HEK293 (cell line): ENCODE results near the gene USP3.

ENCODE experiments used
- GLIS1 ChIP-seq: fragments of 450-650 bp; formaldehyde crosslinking; IDR thresholded peaks from 2 replicates; pipeline ENCODE4 v1.5.1; 2016; ENCODE audit warnings: missing biosample characterization, missing genetic modification characterization
- HIC1 ChIP-seq: fragments of 450-650 bp; formaldehyde crosslinking; IDR thresholded peaks from 2 replicates; pipeline ENCODE4 v1.5.1; 2016; ENCODE audit warnings: missing biosample characterization, missing genetic modification characterization
- MEIS1 ChIP-seq: sonication (generic); formaldehyde crosslinking; IDR thresholded peaks from 2 replicates; pipeline ENCODE4 v1.8.1; 2022; ENCODE audit warnings: missing genetic modification reagents, mild to moderate bottlenecking, borderline replicate concordance
- OVOL3 ChIP-seq: fragments of 450-650 bp; formaldehyde crosslinking; IDR thresholded peaks from 2 replicates; pipeline ENCODE4 v1.5.1; 2016; ENCODE audit warnings: missing biosample characterization, missing genetic modification characterization
- PRDM6 ChIP-seq: fragments of 450-650 bp; formaldehyde crosslinking; IDR thresholded peaks from 2 replicates; pipeline ENCODE4 v1.5.1; 2017; ENCODE audit warnings: missing biosample characterization, missing genetic modification characterization
- SP7 ChIP-seq: fragments of 450-650 bp; formaldehyde crosslinking; IDR thresholded peaks from 2 replicates; pipeline ENCODE4 v1.5.1; 2016; ENCODE audit warnings: missing biosample characterization, missing genetic modification characterization
- YY2 ChIP-seq: fragments of 450-650 bp; formaldehyde crosslinking; IDR thresholded peaks from 2 replicates; pipeline ENCODE4 v1.5.1; 2016; ENCODE audit warnings: missing biosample characterization, missing genetic modification characterization
- ZIC2 ChIP-seq: fragments of 450-650 bp; formaldehyde crosslinking; IDR thresholded peaks from 2 replicates; pipeline ENCODE4 v1.5.1; 2016; ENCODE audit warnings: missing biosample characterization, missing genetic modification characterization
- ZNF214 ChIP-seq: fragments of 450-650 bp; formaldehyde crosslinking; IDR thresholded peaks from 2 replicates; pipeline ENCODE4 v1.5.1; 2017; ENCODE audit warnings: missing biosample characterization, mild to moderate bottlenecking, missing genetic modification characterization, borderline replicate concordance
- ZNF544 ChIP-seq: fragments of 450-650 bp; formaldehyde crosslinking; IDR thresholded peaks from 2 replicates; pipeline ENCODE4 v1.5.0; 2017; ENCODE audit warnings: missing biosample characterization, missing genetic modification characterization
- ZNF558 ChIP-seq: fragments of 450-650 bp; formaldehyde crosslinking; IDR thresholded peaks from 2 replicates; pipeline ENCODE4 v1.5.1; 2016; ENCODE audit warnings: missing biosample characterization, missing genetic modification characterization
- ZNF560 ChIP-seq: fragments of 450-650 bp; formaldehyde crosslinking; IDR thresholded peaks from 2 replicates; pipeline ENCODE4 v1.5.1; 2017; ENCODE audit warnings: missing biosample characterization, missing genetic modification characterization, borderline replicate concordance
- ZNF623 ChIP-seq: fragments of 450-650 bp; formaldehyde crosslinking; IDR thresholded peaks from 2 replicates; pipeline ENCODE4 v1.5.1; 2016; ENCODE audit warnings: missing biosample characterization, missing genetic modification characterization
- ZNF639 ChIP-seq: fragments of 450-650 bp; formaldehyde crosslinking; IDR thresholded peaks from 2 replicates; pipeline ENCODE4 v1.5.1; 2016; ENCODE audit warnings: missing biosample characterization, missing genetic modification characterization
- ZNF677 ChIP-seq: fragments of 450-650 bp; IDR thresholded peaks from 2 replicates; pipeline ENCODE4 v1.5.0; 2018; ENCODE audit warnings: missing biosample characterization, mild to moderate bottlenecking, missing genetic modification characterization, moderate library complexity
- ZNF76 ChIP-seq: fragments of 450-650 bp; formaldehyde crosslinking; IDR thresholded peaks from 2 replicates; pipeline ENCODE4; 2016; ENCODE audit warnings: low read depth, missing biosample characterization, missing genetic modification characterization, borderline replicate concordance
- TF ChIP-seq, protein P1 (sequence below): fragments of 450-650 bp; formaldehyde crosslinking; IDR thresholded peaks from 2 replicates; pipeline ENCODE4 v1.5.1; 2016; ENCODE audit warnings: missing biosample characterization, missing genetic modification characterization
- TF ChIP-seq, protein P2 (sequence below): fragments of 450-650 bp; formaldehyde crosslinking; IDR thresholded peaks from 2 replicates; pipeline ENCODE4 v1.5.1; 2016; ENCODE audit warnings: missing biosample characterization, missing genetic modification characterization
- TF ChIP-seq, protein P3 (sequence below): fragments of 450-650 bp; formaldehyde crosslinking; IDR thresholded peaks from 2 replicates; pipeline ENCODE4 v1.5.1; 2016; ENCODE audit warnings: missing biosample characterization, missing genetic modification characterization
- TF ChIP-seq, protein P4 (sequence below): fragments of 450-650 bp; formaldehyde crosslinking; IDR thresholded peaks from 2 replicates; pipeline ENCODE4 v1.5.1; 2017; ENCODE audit warnings: missing biosample characterization, mild to moderate bottlenecking, missing genetic modification characterization, moderate library complexity
- TF ChIP-seq, protein P5 (sequence below): fragments of 450-650 bp; formaldehyde crosslinking; IDR thresholded peaks from 2 replicates; pipeline ENCODE4 v1.5.1; 2017; ENCODE audit warnings: missing biosample characterization, missing genetic modification characterization

The USP3 gene

GRCh38 chr15:63502137-63502766 lies 2.1 kb upstream of the USP3 start (continued):
- TF ChIP-seq ZNF558 (tag by site-specific recombination) (no peak), GLIS1 (peak; percentile 77), PRDM6 (tag by site-specific recombination) (peak; percentile 43; the same call in 1 of the 2 replicates), ZNF560 (no peak), ZNF623 (tag by site-specific recombination) (no peak), YY2 (tag by site-specific recombination) (no peak), SP7 (tag by site-specific recombination) (peak; percentile 86), OVOL3 (no peak), ZNF544 (no peak), ZNF639 (peak; percentile 35; the same call in 1 of the 2 replicates), MEIS1 (CRISPR knock-in tag) (no peak), ZNF214 (tag by site-specific recombination) (no peak), ZNF76 (no peak), ZIC2 (tag by site-specific recombination) (0 out of 2 replicates have a peak, but pooled peaks have one; percentile 25), ZNF677 (tag by site-specific recombination) (no peak), HIC1 (tag by site-specific recombination) (no peak; the same call in 1 of the 2 replicates)
- TF ChIP-seq, protein P1, sequence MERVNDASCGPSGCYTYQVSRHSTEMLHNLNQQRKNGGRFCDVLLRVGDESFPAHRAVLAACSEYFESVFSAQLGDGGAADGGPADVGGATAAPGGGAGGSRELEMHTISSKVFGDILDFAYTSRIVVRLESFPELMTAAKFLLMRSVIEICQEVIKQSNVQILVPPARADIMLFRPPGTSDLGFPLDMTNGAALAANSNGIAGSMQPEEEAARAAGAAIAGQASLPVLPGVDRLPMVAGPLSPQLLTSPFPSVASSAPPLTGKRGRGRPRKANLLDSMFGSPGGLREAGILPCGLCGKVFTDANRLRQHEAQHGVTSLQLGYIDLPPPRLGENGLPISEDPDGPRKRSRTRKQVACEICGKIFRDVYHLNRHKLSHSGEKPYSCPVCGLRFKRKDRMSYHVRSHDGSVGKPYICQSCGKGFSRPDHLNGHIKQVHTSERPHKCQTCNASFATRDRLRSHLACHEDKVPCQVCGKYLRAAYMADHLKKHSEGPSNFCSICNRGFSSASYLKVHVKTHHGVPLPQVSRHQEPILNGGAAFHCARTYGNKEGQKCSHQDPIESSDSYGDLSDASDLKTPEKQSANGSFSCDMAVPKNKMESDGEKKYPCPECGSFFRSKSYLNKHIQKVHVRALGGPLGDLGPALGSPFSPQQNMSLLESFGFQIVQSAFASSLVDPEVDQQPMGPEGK (tag by site-specific recombination) = 0 out of 2 replicates have a peak, but pooled peaks have one; percentile 18
- TF ChIP-seq, protein P2, sequence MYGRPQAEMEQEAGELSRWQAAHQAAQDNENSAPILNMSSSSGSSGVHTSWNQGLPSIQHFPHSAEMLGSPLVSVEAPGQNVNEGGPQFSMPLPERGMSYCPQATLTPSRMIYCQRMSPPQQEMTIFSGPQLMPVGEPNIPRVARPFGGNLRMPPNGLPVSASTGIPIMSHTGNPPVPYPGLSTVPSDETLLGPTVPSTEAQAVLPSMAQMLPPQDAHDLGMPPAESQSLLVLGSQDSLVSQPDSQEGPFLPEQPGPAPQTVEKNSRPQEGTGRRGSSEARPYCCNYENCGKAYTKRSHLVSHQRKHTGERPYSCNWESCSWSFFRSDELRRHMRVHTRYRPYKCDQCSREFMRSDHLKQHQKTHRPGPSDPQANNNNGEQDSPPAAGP (tag by site-specific recombination) = peak; percentile 86
- TF ChIP-seq, protein P3, sequence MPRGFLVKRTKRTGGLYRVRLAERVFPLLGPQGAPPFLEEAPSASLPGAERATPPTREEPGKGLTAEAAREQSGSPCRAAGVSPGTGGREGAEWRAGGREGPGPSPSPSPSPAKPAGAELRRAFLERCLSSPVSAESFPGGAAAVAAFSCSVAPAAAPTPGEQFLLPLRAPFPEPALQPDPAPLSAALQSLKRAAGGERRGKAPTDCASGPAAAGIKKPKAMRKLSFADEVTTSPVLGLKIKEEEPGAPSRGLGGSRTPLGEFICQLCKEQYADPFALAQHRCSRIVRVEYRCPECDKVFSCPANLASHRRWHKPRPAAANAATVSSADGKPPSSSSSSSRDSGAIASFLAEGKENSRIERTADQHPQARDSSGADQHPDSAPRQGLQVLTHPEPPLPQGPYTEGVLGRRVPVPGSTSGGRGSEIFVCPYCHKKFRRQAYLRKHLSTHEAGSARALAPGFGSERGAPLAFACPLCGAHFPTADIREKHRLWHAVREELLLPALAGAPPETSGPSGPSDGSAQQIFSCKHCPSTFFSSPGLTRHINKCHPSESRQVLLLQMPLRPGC (tag by site-specific recombination) = no peak
- TF ChIP-seq, protein P4, sequence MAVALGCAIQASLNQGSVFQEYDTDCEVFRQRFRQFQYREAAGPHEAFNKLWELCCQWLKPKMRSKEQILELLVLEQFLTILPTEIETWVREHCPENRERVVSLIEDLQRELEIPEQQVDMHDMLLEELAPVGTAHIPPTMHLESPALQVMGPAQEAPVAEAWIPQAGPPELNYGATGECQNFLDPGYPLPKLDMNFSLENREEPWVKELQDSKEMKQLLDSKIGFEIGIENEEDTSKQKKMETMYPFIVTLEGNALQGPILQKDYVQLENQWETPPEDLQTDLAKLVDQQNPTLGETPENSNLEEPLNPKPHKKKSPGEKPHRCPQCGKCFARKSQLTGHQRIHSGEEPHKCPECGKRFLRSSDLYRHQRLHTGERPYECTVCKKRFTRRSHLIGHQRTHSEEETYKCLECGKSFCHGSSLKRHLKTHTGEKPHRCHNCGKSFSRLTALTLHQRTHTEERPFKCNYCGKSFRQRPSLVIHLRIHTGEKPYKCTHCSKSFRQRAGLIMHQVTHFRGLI (tag by site-specific recombination) = no peak; the same call in 1 of the 2 replicates
- TF ChIP-seq, protein P5, sequence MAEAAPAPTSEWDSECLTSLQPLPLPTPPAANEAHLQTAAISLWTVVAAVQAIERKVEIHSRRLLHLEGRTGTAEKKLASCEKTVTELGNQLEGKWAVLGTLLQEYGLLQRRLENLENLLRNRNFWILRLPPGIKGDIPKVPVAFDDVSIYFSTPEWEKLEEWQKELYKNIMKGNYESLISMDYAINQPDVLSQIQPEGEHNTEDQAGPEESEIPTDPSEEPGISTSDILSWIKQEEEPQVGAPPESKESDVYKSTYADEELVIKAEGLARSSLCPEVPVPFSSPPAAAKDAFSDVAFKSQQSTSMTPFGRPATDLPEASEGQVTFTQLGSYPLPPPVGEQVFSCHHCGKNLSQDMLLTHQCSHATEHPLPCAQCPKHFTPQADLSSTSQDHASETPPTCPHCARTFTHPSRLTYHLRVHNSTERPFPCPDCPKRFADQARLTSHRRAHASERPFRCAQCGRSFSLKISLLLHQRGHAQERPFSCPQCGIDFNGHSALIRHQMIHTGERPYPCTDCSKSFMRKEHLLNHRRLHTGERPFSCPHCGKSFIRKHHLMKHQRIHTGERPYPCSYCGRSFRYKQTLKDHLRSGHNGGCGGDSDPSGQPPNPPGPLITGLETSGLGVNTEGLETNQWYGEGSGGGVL (tag by site-specific recombination) = no peak
- TF ChIP-seq, all 188 proteins: peak for 11
